ENCODE measurements around the gene GPAT2.
A peak's percentile ranks its signal among the peaks of the same experiment; 100 is the strongest.
"Not testable (repeated sequence)": the region's sequence is repeated elsewhere in the genome, so short reads cannot be mapped to it uniquely, and the experiment has no call there.

The GPAT2 gene

GRCh38 chr2:96064047-96064675 is 29.4 kb upstream of the GPAT2 start:
- not testable (repeated sequence) for DNase-seq

DNA sequence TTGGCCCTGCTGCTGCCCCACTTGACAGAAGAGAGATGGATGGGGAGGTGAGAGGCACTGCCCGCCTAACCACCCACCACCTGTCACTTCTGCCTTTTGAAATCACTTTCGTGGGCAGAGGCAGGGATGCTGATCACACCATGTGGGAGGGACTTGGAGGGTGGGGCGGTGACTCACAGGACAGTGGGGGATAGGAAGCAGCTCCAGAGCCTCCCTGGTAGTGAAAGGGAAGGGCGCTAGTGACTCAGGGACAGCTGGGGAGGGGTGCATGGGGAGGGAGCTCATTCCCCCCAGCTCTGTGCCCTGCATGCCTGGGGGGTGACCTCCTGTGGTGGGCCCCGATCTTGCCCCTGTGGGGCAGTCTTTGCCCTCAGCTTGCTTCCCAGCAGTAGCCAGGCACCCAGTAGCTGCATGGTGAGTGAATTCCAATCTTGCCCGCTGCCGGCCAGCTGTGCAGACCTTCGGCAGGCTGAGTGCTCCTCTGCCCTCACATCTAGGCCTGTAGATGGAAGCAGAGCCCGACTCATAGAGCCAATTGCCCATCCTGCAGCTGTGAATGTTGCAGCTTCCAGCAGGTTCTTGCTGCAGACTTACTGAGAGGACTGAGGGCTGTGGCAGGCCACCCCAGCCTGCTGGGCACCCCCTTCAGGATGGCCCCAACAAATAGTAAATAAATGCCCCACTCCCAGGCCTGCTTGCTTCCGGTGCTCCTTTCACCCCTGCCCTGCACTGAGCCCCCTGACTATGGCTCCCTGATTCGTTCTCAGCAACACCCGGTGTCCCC is 28.6 kb upstream of the GPAT2 start:
- not testable (repeated sequence) for DNase-seq

- DNase-seq: not testable (repeated sequence)
Observed at GRCh38 chr2:96062483-96062882, 27.8 kb upstream of the GPAT2 start.

DNA sequence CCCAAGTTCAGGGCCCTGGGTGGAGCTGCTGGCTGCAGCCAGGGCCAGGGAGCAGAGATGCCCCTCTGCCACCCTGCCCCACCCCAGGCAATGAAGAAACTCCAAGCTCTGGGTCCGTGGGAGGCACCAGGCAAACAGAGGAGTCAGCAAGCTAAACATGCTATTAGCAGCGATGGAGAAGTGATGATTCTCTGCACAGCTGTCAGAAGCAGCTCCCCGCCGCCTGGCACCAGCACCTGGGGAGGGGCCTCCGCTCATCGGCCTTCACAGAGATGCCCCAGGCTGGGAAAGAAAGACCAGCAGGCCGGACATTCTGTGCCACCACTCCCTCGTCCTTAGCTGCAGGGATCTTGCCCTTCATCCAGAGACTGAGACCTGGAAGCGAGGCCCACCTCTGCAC is 27.2 kb upstream of the GPAT2 start:
- DNase-seq: not testable (repeated sequence)

GRCh38 chr2:96061197-96061817 is 26.6 kb upstream of the GPAT2 start:
- DNase-seq: not testable (repeated sequence)

- DNase-seq: not testable (repeated sequence)
Observed at GRCh38 chr2:96060325-96060724, 25.6 kb upstream of the GPAT2 start.

DNA sequence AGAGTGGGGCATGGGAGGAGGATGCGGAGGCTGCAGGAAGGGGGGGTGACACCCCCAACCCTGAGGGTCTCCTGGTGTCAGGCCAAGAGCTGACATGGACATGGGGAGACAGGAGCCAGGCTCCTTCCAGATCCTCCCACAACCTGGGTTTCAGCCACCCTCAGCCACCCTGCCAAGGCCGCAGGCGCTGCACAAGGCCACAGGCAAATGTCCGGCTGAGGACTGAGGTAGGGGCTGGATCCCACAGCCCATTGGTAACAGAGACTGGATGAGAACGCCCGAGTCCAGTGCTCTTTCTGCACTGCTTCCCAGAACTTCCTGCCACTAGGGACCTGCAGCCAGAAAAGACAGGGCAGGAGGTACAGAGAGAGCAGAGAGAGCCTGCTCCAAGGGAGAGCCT is 24.7 kb upstream of the GPAT2 start:
- not testable (repeated sequence) for DNase-seq

- not testable (repeated sequence) for DNase-seq
Observed at GRCh38 chr2:96055830-96056229, 21.1 kb upstream of the GPAT2 start.

GRCh38 chr2:96054537-96054936 is 19.8 kb upstream of the GPAT2 start:
- DNase-seq: not testable (repeated sequence)

DNA sequence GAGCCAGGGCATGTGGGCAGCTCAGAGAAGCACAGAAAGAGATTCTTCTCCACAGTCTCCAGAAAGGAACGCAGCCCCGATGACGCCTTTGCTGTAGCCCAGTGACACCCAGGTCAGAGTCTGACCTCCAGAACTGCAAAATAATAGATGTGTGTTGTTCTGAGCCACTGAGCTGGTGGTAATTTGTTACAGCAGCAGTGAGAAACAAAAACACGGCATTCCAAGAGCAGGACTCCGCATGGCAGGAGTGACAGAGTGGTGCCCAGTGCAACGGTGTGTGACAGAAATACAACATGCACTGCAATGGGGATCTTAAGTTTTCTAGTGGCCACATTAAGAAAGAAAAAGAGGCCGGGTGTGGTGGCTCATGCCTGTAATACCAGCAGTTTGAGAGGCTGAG is 18.7 kb upstream of the GPAT2 start:
- DNase-seq: not testable (repeated sequence)

DNA sequence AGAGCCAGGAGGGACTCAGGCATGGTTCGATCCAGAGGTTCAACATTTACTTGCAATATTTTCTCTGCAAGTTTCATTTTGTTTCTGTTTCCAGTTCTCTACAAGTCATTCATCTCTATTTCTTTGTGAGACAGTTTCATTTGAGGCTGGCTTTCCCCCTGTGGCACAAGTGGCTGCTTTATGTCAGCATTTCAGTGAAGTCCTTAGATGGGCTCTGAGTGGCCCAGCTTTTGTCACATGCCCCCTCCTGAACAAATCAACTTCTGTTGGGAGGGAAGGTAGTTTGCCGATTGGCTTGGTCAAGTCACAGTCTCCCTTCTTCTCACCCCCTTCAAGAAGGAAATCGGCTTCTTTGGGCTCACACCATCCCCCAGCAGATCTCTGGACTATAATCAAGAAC is 17.9 kb upstream of the GPAT2 start:
- not testable (repeated sequence) for DNase-seq

- DNase-seq: not testable (repeated sequence)
Observed at GRCh38 chr2:96049917-96050262, 15.2 kb upstream of the GPAT2 start.

DNA sequence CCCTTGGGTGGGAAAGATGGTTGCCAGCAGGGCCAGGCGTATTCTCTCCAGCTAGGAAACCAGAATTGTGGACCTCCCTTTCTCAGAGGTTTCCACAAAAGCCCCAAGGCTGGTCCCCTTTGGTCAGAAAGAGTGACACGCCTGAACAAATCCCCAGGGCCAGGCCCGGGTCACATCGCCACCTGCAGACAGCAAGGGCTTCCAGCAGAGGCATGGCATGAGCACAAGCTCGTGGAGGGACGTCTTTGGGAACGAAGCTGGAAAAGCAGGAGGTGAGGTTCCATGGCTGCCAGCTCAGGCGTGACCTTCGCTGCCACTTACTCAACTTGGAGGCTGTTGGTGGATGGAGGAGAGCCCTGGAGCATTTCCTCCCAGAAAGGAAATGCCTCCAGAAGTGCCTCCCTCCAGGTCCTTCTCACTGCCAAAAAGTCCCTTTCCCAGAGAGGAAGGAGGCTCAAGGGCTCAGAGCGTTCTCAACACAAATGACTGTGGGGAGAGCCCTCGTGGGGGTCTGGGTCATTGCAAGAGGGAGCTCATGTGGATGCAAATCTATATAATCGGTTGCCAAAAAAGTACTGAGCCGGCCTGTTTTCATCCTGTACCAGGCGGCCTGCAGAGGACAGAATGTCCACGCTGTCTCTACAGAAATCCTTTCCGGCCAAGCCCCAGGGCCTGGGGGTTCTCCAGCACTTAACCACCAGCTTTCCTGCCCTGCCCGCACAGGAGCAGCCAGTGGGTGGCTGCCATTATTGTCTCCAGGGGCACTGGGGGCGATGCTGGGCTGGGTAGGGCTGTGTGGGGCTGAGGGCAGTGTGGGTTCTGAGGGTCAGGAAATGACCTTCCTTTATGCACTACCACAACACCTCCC is 14.6 kb upstream of the GPAT2 start:
- DNase-seq: not testable (repeated sequence)

DNA sequence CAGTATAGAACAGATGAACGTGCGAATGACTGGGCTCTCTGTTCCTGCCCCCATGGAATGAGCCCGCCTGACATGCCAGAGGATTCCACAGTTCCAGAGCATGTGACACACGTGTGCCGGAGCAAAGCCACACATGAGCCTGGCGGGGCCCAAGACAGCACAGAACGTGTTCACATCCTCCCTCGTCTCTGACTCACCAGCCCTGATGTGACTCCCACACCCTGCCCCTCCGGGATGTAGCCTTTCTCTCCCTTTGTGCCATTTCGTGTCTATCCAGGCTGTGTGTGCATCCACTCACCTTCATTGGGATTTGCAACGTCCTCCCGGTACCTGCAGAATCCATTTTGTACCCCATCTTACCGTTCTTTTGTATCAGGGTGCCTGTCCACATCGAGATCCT is 838 bp upstream of the GPAT2 start:
- DNase-seq: not testable (repeated sequence)

DNA sequence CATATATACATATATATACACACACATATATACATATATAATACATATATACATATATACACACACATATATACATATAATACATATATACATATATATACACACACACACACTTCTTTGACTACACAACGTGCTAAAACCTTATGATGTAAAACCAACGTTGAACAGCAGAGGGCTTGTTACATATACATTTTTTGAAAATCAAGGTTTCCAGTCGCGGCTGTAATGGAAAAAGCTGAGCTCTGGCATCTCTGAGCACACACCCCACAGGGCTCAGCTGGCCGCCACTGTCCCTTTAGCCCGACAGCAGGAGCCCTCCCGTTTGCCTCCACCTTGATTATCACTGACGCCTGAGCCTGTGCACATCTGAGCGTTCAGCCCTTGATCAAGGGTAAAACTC is 719 bp downstream of the GPAT2 start:
- not testable (repeated sequence) for DNase-seq

GRCh38 chr2:96027725-96028325 is 6.9 kb downstream of the GPAT2 start:
- not testable (repeated sequence) for DNase-seq

- not testable (repeated sequence) for DNase-seq
Observed at GRCh38 chr2:96025755-96026154, 9.0 kb downstream of the GPAT2 start.

GRCh38 chr2:96025194-96025492 is 9.6 kb downstream of the GPAT2 start:
- DNase-seq: no peak

GRCh38 chr2:96024336-96025193 is 10.2 kb downstream of the GPAT2 start:
- no peak for DNase-seq

GRCh38 chr2:96023701-96024100 is 11.0 kb downstream of the GPAT2 start:
- DNase-seq: not testable (repeated sequence)

- DNase-seq: peak; percentile 65
Observed at GRCh38 chr2:96022701-96023447, 11.8 kb downstream of the GPAT2 start.
